MG63 (cell line): ENCODE data around the gene MMP23B. TPM values are rescaled to one million over a fixed set of nuclear protein-coding genes. Genes with fewer than 3 reads are reported as not detected.

Experiments
- DNase-seq: peaks from one replicate; pipeline ENCODE4 v3.0.0-alpha.2; 2020
- H3K27me3 ChIP-seq: fragments of 250-450 bp; sonication (Bioruptor Pico); 2 replicates; pipeline ENCODE4 v1.5.1; 2020; ENCODE audit warnings: mild to moderate bottlenecking, moderate library complexity
- H3K36me3 ChIP-seq: fragments of 250-450 bp; sonication (Bioruptor Pico); 2 replicates; pipeline ENCODE4 v1.5.1; 2020; ENCODE audit warnings: mild to moderate bottlenecking, moderate library complexity
- H3K4me3 ChIP-seq: fragments of 250-450 bp; sonication (Bioruptor Pico); 2 replicates; pipeline ENCODE4 v1.5.1; 2020; ENCODE audit warnings: mild to moderate bottlenecking, moderate library complexity
- H3K9me3 ChIP-seq: fragments of 250-450 bp; sonication (Bioruptor Pico); 2 replicates; pipeline ENCODE4 v1.5.1; 2020; ENCODE audit warnings: mild to moderate bottlenecking, moderate library complexity
- total RNA-seq: library from RNA; depleted of rRNA; stranded (reverse); fragments of >200 nt; shearing (Covaris generic); gene quantifications from 2 replicates; pipeline ENCODE4 v1.2.3, GENCODE V29; 2014; ENCODE audit warnings: low replicate concordance

MMP23B gene
- total RNA-seq, 1 experiment from 2014 or later = 1.6 TPM

GRCh38 chr1:1615256-1616044 is 16.5 kb upstream of the MMP23B start, which contains the start of gene MIB2:
Gene MIB2 (plus strand): TSS chr1:1615500. CDS start chr1:1623453, 7,953 bp downstream.
- Histone ChIP-seq H3K9me3 (no peaks in the 10 kb centered on the region), H3K4me3 (peak within 1 kb of the TSS; percentile 100), H3K27me3 (no peaks in the 10 kb centered on the region), H3K36me3 (peaks cover 8% of the 10 kb centered on the region)
- peak; percentile 93 for DNase-seq

- Histone ChIP-seq H3K36me3 (peaks cover 8% of the 10 kb centered on the region), H3K27me3 (no peaks in the 10 kb centered on the region), H3K9me3 (no peaks in the 10 kb centered on the region), H3K4me3 (peak overlapping the region; percentile 100)
- peak; percentile 49 for DNase-seq
Observed at GRCh38 chr1:1616045-1616790, 15.8 kb upstream of the MMP23B start.

GRCh38 chr1:1616838-1617237 is 15.1 kb upstream of the MMP23B start:
- Histone ChIP-seq H3K36me3 (peaks cover 8% of the 10 kb centered on the region), H3K27me3 (no peaks in the 10 kb centered on the region)
- DNase-seq = no peak

GRCh38 chr1:1617516-1617915 is 14.5 kb upstream of the MMP23B start:
- H3K36me3 ChIP-seq = peaks cover 8% of the 10 kb centered on the region
- no peaks in the 10 kb centered on the region for H3K27me3 ChIP-seq
- DNase-seq = no peak
- H3K4me3 ChIP-seq = no peak overlapping the region
- no peaks in the 10 kb centered on the region for H3K9me3 ChIP-seq

More at GRCh38 chr1:1616838-1617237, 15.1 kb upstream of the MMP23B start:
- H3K4me3 ChIP-seq = peak overlapping the region; percentile 100
- H3K9me3 ChIP-seq = no peaks in the 10 kb centered on the region

GRCh38 chr1:1617925-1618324 is 14.0 kb upstream of the MMP23B start:
- Histone ChIP-seq H3K4me3 (no peak overlapping the region), H3K27me3 (no peaks in the 10 kb centered on the region), H3K9me3 (no peaks in the 10 kb centered on the region), H3K36me3 (peaks cover 8% of the 10 kb centered on the region)
- no peak for DNase-seq

- no peak for DNase-seq
- Histone ChIP-seq H3K27me3 (no peaks in the 10 kb centered on the region), H3K36me3 (peaks cover 8% of the 10 kb centered on the region), H3K4me3 (no peak overlapping the region), H3K9me3 (no peaks in the 10 kb centered on the region)
Observed at GRCh38 chr1:1618396-1619068, 13.4 kb upstream of the MMP23B start.

- no peaks in the 10 kb centered on the region for H3K9me3 ChIP-seq
- H3K36me3 ChIP-seq = peaks cover 6% of the 10 kb centered on the region
- H3K4me3 ChIP-seq = no peak overlapping the region
- H3K27me3 ChIP-seq = no peaks in the 10 kb centered on the region
- no peak for DNase-seq
Observed at GRCh38 chr1:1619917-1620361, 12.0 kb upstream of the MMP23B start.

- Histone ChIP-seq H3K9me3 (no peaks in the 10 kb centered on the region), H3K36me3 (peaks cover 6% of the 10 kb centered on the region), H3K27me3 (no peaks in the 10 kb centered on the region), H3K4me3 (no peak overlapping the region)
- no peak for DNase-seq
Observed at GRCh38 chr1:1620433-1621139, 11.4 kb upstream of the MMP23B start.

- Histone ChIP-seq H3K4me3 (no peak overlapping the region), H3K9me3 (no peaks in the 10 kb centered on the region), H3K27me3 (no peaks in the 10 kb centered on the region), H3K36me3 (peaks cover 6% of the 10 kb centered on the region)
- no peak for DNase-seq
Observed at GRCh38 chr1:1621173-1622009, 10.6 kb upstream of the MMP23B start.

- H3K27me3 ChIP-seq = no peaks in the 10 kb centered on the region
- H3K9me3 ChIP-seq = no peaks in the 10 kb centered on the region
- H3K4me3 ChIP-seq = no peak overlapping the region
- H3K36me3 ChIP-seq = peaks cover 6% of the 10 kb centered on the region
- peak; percentile 92 for DNase-seq
Observed at GRCh38 chr1:1622010-1622787, 9.8 kb upstream of the MMP23B start.

GRCh38 chr1:1622788-1623094 is 9.2 kb upstream of the MMP23B start:
- DNase-seq = no peak
- no peaks in the 10 kb centered on the region for H3K27me3 ChIP-seq
- H3K9me3 ChIP-seq = no peaks in the 10 kb centered on the region
- H3K4me3 ChIP-seq = no peak overlapping the region
- H3K36me3 ChIP-seq = peaks cover 2% of the 10 kb centered on the region

GRCh38 chr1:1623181-1623630 is 8.8 kb upstream of the MMP23B start:
- Histone ChIP-seq H3K4me3 (no peak overlapping the region), H3K9me3 (no peaks in the 10 kb centered on the region), H3K27me3 (no peaks in the 10 kb centered on the region), H3K36me3 (no peaks in the 10 kb centered on the region; the same call in 1 of the 2 replicates)
- DNase-seq = no peak

- H3K4me3 ChIP-seq = no peak overlapping the region
Observed at GRCh38 chr1:1623631-1624442, 8.1 kb upstream of the MMP23B start.

More at GRCh38 chr1:1623631-1624442, 8.1 kb upstream of the MMP23B start:
- DNase-seq = no peak
- Histone ChIP-seq H3K27me3 (no peaks in the 10 kb centered on the region), H3K36me3 (no peaks in the 10 kb centered on the region; the same call in 1 of the 2 replicates), H3K9me3 (no peaks in the 10 kb centered on the region)
